Activated naive CD4-positive, alpha-beta T cell treated with anti-CD3 and anti-CD28 coated beads, Interleukin-2, amount 50 U/mL, for 24 hours (primary cell): ENCODE data around the gene C12orf56.
"Not testable (repeated sequence)": the region's sequence is repeated elsewhere in the genome, so short reads cannot be mapped to it uniquely, and the experiment has no call there.

Experiments
- H3K27ac Mint-ChIP-seq: one replicate; pipeline ENCODE4 v1.8.0; 2021; ENCODE audit warnings: mild to moderate bottlenecking, mixed read lengths
- H3K27me3 Mint-ChIP-seq: one replicate; pipeline ENCODE4 v1.8.0; 2021; ENCODE audit warnings: mixed read lengths
- H3K36me3 Mint-ChIP-seq: one replicate; pipeline ENCODE4 v1.8.0; 2021; ENCODE audit warnings: mixed read lengths
- H3K4me1 Mint-ChIP-seq: one replicate; pipeline ENCODE4 v1.8.0; 2021; ENCODE audit warnings: mixed read lengths
- H3K4me3 Mint-ChIP-seq: one replicate; pipeline ENCODE4 v1.8.0; 2021; ENCODE audit warnings: mild to moderate bottlenecking, mixed read lengths
- H3K9me3 Mint-ChIP-seq: one replicate; pipeline ENCODE4 v1.8.0; 2021; ENCODE audit warnings: mixed read lengths

Gene C12orf56

DNA sequence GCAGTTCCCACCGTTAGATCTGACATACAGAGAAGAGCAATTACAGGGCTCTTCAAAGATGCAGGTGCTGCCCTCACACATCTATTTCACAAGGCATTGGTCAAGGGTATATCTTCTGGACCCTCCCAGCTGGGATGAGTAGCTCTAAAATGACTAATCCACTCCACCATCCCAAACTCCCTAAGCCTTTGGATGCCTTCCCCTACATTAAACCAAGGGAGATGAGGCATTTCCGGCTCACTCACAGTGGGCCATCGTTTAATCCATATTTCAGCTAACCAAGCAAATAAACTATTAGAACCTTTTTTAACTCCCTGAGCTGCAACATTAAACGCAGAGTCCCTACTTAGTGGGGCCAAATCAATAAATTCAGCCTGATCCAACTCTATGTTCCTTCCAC, 45.9 kb downstream of the C12orf56 start:
- not testable (repeated sequence) for H3K9me3 Mint-ChIP-seq, H3K4me1 Mint-ChIP-seq, H3K36me3 Mint-ChIP-seq, H3K27me3 Mint-ChIP-seq, H3K27ac Mint-ChIP-seq, H3K4me3 Mint-ChIP-seq

DNA sequence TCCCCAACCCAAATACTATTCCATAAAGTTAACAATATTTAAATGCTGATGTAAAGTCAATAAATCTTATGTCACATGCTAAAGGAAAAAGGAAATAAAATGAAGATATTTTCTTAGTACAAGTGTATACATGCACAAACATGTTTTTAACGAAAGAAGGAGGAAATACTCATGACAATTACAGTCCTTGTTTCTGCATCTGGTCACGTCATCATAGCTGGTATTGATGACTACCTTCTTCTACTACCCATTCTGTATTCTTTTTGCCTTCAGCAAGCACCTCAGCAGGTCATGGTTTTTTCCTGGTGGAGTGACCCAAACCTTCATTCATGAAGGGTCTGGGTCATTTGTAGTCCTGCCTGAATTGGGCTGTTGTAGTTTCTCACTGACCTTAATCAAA, 50.0 kb downstream of the C12orf56 start:
- not testable (repeated sequence) for H3K9me3 Mint-ChIP-seq, H3K4me3 Mint-ChIP-seq, H3K27ac Mint-ChIP-seq, H3K36me3 Mint-ChIP-seq, H3K27me3 Mint-ChIP-seq, H3K4me1 Mint-ChIP-seq

DNA sequence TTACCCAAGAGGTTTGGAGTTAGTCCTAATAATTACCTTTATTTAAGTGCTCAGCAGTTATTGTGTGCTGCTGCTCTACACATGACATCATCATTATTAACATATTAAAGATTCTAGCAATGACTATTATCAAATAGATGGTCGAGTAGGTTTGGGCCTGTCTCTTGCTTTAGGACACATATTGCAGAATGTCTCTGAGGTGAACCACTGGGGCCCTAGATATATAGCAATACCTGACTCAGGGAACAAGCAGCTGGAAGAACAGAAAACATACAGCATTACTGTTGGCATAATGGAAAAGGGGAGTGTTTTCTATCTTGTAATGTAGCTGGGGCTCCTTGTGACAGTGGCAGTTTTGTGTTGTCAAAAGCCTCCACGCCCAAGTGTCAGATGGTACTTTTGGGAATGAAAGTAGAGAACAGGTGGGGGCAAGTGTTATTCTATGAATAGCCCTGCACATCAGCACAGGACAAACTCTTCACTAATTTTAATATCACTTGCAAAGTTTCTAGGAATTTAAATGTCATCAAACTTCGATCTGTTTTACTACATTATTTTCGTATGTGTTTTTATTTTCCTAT, 54.6 kb downstream of the C12orf56 start:
- Mint-ChIP-seq H3K27me3 (no peaks in the 10 kb centered on the region), H3K9me3 (peaks cover 4% of the 10 kb centered on the region), H3K27ac (no peak overlapping the region), H3K4me3 (no peak overlapping the region), H3K4me1 (no peaks in the 10 kb centered on the region), H3K36me3 (no peaks in the 10 kb centered on the region)

DNA sequence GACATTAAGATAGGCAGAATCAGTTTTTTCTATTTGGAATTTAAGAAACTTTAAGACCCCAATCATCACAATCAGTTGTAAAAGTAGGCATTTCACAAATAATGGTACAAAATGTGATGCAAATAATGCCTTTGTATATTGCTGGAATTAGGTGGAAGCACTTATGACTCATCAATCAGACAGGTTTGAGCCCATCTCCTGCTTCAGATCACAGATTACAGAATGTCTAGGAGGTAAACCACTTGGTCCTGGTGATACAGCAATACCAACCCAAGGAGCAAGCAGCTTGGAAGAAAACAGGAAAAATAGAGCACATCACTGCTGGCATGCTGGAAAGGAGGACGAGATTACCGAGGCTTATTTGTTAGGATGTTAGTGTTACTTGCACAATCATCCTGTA, 57.6 kb downstream of the C12orf56 start:
- H3K9me3 Mint-ChIP-seq, result peaks cover 5% of the 10 kb centered on the region
- H3K4me3 Mint-ChIP-seq, result no peak overlapping the region
- no peaks in the 10 kb centered on the region for H3K4me1 Mint-ChIP-seq

DNA sequence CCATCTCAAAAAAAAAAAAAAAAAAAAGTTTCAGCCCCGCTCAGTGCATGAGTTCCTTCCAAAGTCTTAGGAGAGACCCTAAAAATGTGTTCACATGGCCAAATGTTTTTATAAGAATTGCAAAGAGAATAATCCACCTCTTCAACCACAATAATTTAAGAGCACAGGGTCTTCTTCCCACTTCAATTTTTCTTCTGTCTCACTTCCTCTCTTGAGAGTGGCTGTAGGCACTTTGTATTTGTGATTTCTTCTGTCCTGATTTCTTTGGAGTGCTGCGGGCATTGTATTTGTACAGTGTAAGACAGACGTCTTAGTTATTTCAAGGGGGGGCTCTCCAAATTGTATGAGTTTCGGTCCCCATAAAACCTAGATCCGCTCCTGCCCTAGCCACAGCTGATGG, 58.3 kb downstream of the C12orf56 start:
- Mint-ChIP-seq H3K36me3 (no peaks in the 10 kb centered on the region), H3K27me3 (no peaks in the 10 kb centered on the region), H3K4me3 (no peak overlapping the region), H3K4me1 (no peaks in the 10 kb centered on the region), H3K9me3 (peaks cover 5% of the 10 kb centered on the region), H3K27ac (no peak overlapping the region)

More for the DNA sequence above, 57.6 kb downstream of the C12orf56 start:
- no peaks in the 10 kb centered on the region for H3K27me3 Mint-ChIP-seq
- H3K27ac Mint-ChIP-seq, result no peak overlapping the region
- H3K36me3 Mint-ChIP-seq, result no peaks in the 10 kb centered on the region

DNA sequence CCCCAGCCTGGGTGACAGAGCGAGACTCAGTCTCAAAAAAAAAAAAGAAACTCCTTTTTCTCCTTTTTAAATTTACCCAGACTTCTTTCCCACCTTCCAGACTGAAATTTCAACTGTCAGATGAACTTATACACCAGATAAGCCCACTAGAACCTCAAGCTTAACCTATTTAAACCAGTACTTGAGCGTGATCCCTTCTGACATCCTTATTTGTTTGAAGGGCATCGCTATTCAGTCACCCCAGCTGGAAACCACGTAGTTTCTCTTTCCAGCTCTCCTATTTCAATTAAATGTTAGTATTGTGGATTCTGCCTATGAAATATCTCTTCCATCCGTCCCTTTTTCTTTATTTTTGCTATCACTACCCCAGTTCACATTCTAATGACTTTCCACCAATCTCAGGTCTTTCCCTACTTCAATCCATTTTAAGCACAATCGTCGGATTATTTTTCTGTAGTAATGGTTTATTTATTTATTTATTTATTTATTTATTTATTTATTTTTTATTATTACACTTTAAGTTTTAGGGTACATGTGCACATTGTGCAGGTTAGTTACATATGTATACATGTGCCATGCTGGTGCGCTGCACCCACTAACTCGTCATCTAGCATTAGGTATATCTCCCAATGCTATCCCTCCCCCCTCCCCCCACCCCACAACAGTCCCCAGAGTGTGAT, 61.4 kb downstream of the C12orf56 start:
- not testable (repeated sequence) for H3K27ac Mint-ChIP-seq, H3K27me3 Mint-ChIP-seq, H3K4me1 Mint-ChIP-seq, H3K4me3 Mint-ChIP-seq, H3K36me3 Mint-ChIP-seq, H3K9me3 Mint-ChIP-seq

DNA sequence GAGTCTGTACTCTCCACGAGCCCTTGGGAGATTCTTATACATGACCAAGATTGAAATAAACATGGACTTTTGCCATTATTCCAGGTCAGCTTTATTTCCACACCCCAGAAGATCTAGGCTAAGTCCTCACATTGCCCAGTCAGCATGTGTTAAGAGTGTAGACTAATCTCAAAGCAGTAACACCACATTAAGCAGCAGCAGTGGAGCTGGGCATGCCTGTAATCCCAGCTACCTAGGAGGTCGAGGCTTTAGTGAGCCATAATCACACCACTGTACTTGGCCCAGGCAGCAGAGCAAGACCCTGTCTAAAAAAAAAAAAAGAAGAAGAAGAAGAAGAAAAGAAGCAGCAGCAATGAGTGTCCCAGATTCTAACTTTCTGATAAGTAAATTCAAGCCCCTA, 65.5 kb downstream of the C12orf56 start:
- H3K27me3 Mint-ChIP-seq, result no peaks in the 10 kb centered on the region
- no peak overlapping the region for H3K4me3 Mint-ChIP-seq
- no peak overlapping the region for H3K27ac Mint-ChIP-seq
- no peaks in the 10 kb centered on the region for H3K4me1 Mint-ChIP-seq
- H3K9me3 Mint-ChIP-seq, result peaks cover 5% of the 10 kb centered on the region
- H3K36me3 Mint-ChIP-seq, result no peaks in the 10 kb centered on the region

DNA sequence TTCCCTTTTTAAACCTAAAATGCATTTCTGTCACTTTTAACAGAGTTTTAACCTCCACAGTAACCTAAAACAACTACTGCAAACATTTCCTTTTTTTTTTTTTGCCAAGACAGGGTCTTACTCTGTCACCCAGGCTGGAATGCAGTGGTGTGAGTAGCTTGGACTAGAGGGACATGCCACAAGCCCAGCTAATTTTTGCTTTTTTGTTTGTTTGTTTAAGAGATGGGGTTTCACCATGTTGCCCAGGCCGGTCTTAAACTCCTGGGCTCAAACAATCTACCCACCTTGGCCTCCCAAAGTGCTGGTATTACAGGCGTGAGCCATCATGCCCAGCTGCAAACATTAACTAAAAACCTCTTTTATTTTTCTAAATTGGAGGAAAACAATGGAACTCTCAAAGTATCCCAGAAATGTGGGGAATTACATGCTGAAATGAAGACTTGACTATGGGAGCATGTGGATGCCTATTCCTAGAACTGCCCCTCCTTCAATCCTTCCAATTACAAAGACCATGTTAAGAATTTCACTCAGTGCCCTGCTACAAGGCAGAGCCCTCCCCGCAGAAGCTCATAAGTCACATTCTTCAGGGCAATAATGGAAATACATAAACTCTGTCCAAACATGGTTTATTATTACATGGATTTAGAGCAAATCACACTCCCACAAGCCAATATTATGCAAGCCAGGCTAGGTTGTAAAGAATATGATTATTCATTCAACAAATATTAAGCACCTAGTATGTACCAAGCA, 66.9 kb downstream of the C12orf56 start:
- Mint-ChIP-seq H3K27me3 (no peaks in the 10 kb centered on the region), H3K27ac (no peak overlapping the region), H3K9me3 (peaks cover 4% of the 10 kb centered on the region), H3K36me3 (no peaks in the 10 kb centered on the region), H3K4me3 (no peak overlapping the region), H3K4me1 (no peaks in the 10 kb centered on the region)

DNA sequence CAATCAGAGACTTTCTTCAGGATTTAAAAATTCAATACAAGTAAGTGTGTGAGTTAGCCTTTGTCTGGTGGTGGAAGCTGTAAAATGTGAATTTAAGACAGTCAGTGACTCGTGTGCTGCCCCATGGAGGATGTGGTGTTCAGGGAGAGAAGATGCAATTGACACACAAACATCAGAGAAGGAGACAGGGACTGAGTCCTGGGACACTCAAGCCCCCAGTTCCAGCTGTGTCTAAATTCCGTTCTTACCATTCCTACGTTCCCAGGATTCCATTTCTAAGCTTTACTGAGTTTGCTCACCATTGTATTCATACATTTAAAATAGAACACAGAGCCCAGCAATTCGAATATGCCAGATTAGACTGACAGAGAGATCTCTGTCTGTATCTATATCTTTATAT, 67.6 kb downstream of the C12orf56 start:
- Mint-ChIP-seq H3K27ac (no peak overlapping the region), H3K4me3 (no peak overlapping the region), H3K27me3 (no peaks in the 10 kb centered on the region), H3K9me3 (peaks cover 4% of the 10 kb centered on the region), H3K36me3 (no peaks in the 10 kb centered on the region), H3K4me1 (no peaks in the 10 kb centered on the region)

DNA sequence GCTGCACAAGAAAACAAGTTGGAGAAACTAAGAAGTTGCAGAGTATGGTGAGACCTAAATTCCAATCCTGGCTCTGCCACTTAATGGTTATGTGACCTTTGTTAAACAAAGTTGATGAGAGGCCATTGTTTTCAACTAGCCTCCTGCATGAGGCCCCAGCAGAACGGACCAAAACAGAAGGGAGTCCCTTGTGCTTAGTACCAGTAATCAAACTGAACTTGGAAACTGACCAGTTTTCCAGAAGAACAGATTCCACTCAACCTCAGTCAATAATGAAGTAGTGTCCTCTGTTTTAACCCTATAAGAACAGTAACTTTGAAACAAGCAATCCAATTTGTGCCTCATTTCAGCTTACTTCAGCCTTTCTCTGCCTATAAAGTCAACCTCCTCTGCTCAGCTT, 69.9 kb downstream of the C12orf56 start:
- Mint-ChIP-seq H3K4me1 (no peaks in the 10 kb centered on the region), H3K4me3 (no peak overlapping the region), H3K27ac (no peak overlapping the region), H3K9me3 (peaks cover 4% of the 10 kb centered on the region), H3K27me3 (no peaks in the 10 kb centered on the region), H3K36me3 (no peaks in the 10 kb centered on the region)

DNA sequence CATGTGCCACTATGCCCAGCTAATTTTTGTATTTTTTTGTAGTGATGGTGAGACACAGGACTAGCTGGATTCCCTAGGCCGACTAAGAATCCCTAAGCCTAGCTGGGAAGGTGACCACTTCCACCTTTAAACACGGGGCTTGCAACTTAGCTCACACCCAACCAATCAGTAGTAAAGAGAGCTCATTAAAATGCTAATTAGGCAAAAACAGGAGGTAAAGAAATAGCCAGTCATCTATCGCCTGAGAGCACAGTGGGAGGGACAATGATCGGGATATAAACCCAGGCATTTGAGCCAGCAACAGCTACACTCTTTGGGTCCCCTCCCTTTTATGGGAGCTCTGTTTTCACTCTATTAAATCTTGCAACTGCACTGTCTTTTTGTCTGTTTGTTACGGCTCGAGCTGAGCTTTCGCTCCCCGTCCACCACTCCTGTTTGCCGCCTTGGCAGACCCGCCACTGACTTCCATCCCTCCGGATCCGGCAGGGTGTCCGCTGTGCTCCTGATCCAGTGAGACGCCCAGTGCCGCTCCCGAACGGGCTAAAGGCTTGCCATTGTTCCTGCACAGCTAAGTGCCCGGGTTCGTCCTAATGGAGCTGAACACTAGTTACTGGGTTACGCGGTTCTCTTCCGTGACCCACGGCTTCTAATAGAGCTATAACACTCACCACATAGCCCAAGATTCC, 70.9 kb downstream of the C12orf56 start:
- H3K27ac Mint-ChIP-seq, result peak overlapping the region; percentile 43
- H3K9me3 Mint-ChIP-seq, H3K36me3 Mint-ChIP-seq: not testable (repeated sequence)

DNA sequence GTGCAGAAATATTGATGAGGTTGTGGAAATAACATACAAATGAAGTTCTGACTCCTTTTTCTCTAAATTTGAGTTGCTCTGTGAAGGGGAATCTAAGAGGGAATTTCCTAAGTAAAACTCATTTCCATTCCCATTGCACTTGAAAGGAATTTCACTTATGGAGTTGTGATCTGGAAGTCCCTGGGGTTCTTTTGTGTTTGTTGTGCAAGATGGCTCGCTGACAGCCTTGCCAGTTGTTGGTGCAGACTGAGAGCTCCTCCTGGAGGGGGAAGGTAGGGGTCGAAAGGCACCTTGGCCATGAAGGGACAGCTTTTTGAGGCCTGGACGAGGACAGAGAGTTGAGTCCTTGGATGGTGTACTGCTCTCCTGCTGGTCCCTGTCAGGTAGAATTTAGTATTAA, 72.0 kb downstream of the C12orf56 start:
- H3K27me3 Mint-ChIP-seq, result no peaks in the 10 kb centered on the region
- H3K4me3 Mint-ChIP-seq, result no peak overlapping the region
- no peaks in the 10 kb centered on the region for H3K4me1 Mint-ChIP-seq
- H3K36me3 Mint-ChIP-seq, result no peaks in the 10 kb centered on the region
- H3K9me3 Mint-ChIP-seq, result peaks cover 4% of the 10 kb centered on the region
- H3K27ac Mint-ChIP-seq, result no peak overlapping the region

More for the DNA sequence above, 70.9 kb downstream of the C12orf56 start:
- not testable (repeated sequence) for H3K4me1 Mint-ChIP-seq, H3K4me3 Mint-ChIP-seq, H3K27me3 Mint-ChIP-seq

DNA sequence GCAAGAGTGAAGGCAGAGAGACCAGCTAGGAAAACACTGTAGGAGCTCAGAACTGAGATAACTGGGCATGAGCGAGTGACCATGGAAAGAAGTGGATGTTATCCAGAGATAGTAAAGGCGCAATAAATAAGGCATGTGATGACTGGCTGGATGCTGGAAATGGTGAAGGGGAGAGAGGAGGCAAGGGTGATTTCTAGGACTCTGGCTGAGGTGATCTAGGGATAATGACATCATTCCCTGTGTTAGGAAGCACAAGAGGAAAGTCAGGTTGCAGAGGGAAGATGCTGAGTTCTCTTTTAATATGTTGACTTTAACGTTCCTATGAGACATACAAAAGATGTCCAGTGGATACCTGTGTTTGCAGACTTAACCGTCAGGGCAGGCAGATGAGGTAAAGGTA, 78.7 kb downstream of the C12orf56 start:
- Mint-ChIP-seq H3K27ac (no peak overlapping the region), H3K9me3 (no peaks in the 10 kb centered on the region), H3K4me1 (no peaks in the 10 kb centered on the region), H3K4me3 (no peak overlapping the region), H3K36me3 (no peaks in the 10 kb centered on the region), H3K27me3 (no peaks in the 10 kb centered on the region)

DNA sequence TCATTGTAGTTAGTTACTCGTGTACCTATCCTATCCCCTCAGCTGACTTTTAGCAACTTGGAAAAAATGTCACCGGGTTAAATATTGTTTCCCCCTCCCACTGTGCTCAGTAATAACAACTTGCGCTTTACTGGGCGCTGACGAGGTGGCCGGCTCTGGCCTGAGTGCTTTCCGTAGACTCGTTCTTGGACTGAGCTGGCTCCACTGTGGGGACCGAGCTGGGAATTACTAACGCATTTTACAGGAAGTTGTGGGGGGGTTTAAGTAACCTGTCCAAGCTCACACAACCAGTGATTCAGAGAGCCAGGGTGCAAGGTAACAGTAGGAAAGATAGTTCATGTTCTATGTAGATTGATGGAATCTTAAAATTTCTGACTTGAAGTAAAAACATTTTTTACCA, 86.0 kb downstream of the C12orf56 start:
- no peaks in the 10 kb centered on the region for H3K4me1 Mint-ChIP-seq
- H3K4me3 Mint-ChIP-seq, result no peak overlapping the region
- H3K36me3 Mint-ChIP-seq, result no peaks in the 10 kb centered on the region
- no peaks in the 10 kb centered on the region for H3K9me3 Mint-ChIP-seq
- H3K27me3 Mint-ChIP-seq, result peaks cover 2% of the 10 kb centered on the region
- no peak overlapping the region for H3K27ac Mint-ChIP-seq

DNA sequence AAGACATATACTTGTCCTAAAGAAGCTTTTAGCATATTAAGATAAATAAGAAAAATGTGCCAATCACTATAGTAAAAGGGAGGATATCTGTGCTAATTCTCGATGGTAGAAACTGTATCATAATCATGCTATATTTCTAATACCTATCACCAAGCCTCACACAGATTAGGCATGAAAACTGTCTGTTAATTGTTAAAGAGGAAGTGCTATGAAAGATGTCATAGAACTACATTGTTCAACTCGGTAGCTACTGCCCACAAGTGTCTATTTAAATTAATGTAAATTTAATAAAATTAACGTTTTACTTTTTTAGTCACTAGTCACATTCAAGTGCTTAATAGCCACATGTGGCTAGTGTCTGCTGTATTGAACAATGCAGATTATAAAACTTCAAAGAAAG, 90.9 kb downstream of the C12orf56 start:
- H3K27me3 Mint-ChIP-seq, result peaks cover 1% of the 10 kb centered on the region
- H3K36me3 Mint-ChIP-seq, result no peaks in the 10 kb centered on the region
- H3K4me3 Mint-ChIP-seq, result no peak overlapping the region
- H3K9me3 Mint-ChIP-seq, result no peaks in the 10 kb centered on the region
- no peak overlapping the region for H3K27ac Mint-ChIP-seq
- peaks cover under 1% of the 10 kb centered on the region for H3K4me1 Mint-ChIP-seq

DNA sequence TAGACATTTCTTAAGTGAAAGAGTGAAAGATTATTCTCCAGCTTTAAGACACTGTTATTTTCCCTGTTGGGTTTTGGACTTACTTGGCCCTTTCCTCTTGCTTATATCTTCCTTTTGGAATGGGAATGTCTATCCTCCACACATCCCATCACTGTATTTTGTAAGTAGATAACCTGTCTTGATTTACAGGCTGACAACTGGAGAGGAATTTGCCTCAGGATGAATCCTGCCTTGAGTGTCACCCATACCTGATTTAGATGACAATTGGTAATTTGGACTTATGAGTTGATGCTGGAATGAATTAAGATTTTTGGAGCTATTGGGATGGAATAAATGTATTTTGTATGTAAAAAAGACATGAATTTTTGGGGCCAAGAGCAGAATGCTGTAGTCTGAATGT, 94.3 kb downstream of the C12orf56 start:
- Mint-ChIP-seq H3K4me1 (peaks cover 5% of the 10 kb centered on the region), H3K9me3 (no peaks in the 10 kb centered on the region), H3K4me3 (no peak overlapping the region)

More for the DNA sequence above, 94.3 kb downstream of the C12orf56 start:
- H3K36me3 Mint-ChIP-seq, result no peaks in the 10 kb centered on the region
- H3K27me3 Mint-ChIP-seq, result peaks cover 1% of the 10 kb centered on the region
- no peak overlapping the region for H3K27ac Mint-ChIP-seq
